Astrocyte (in vitro differentiated cells and primary cell): Measurements from ENCODE around the gene FYCO1. TPM values are rescaled to one million over a fixed set of nuclear protein-coding genes. Genes with fewer than 3 reads are reported as not detected.

Experiments used
- DNase-seq: peaks from one replicate; pipeline ENCODE4 v3.0.0-alpha.2; 2010; ENCODE audit warnings: low read depth
- FAIRE-seq: peaks from 2 replicates; lab custom pipeline; 2011; peaks lifted over from hg19 to GRCh38; lab: Jason Lieb, UNC
- H2AFZ ChIP-seq: 2 replicates; pipeline ENCODE4 v1.6.0; 2012; ENCODE audit warnings: low read depth, low read length, inconsistent platforms
- H3K27ac ChIP-seq: 2 replicates; pipeline ENCODE4 v1.5.1; 2011; ENCODE audit warnings: low read depth, low read length, inconsistent platforms
- H3K27me3 ChIP-seq: 2 replicates; pipeline ENCODE4 v1.6.0; 2011; ENCODE audit warnings: low read length, inconsistent platforms; ENCODE audit not compliant: insufficient read depth
- H3K36me3 ChIP-seq: 2 replicates; pipeline ENCODE4 v1.5.1; 2011; ENCODE audit warnings: low read length, inconsistent platforms; ENCODE audit not compliant: insufficient read depth
- H3K4me1 ChIP-seq: 2 replicates; pipeline ENCODE4 v1.5.1; 2011; ENCODE audit warnings: low read length, inconsistent platforms; ENCODE audit not compliant: insufficient read depth
- H3K4me2 ChIP-seq: 2 replicates; pipeline ENCODE4 v1.6.0; 2012; ENCODE audit warnings: low read length, inconsistent platforms
- H3K4me3 ChIP-seq: 2 replicates; pipeline ENCODE4 v1.5.1; 2011; ENCODE audit warnings: low read depth, mild to moderate bottlenecking, low read length, inconsistent platforms; ENCODE audit not compliant: insufficient read depth
- H3K79me2 ChIP-seq: 2 replicates; pipeline ENCODE4 v1.6.0; 2012; ENCODE audit warnings: mild to moderate bottlenecking, low read length, inconsistent platforms; ENCODE audit not compliant: insufficient read depth
- H3K9ac ChIP-seq: 2 replicates; pipeline ENCODE4 v1.6.0; 2012; ENCODE audit warnings: mild to moderate bottlenecking, low read length, inconsistent platforms
- H3K9me3 ChIP-seq: 2 replicates; pipeline ENCODE4 v1.5.1; 2012; ENCODE audit warnings: low read depth, mild to moderate bottlenecking, low read length, inconsistent platforms; ENCODE audit not compliant: insufficient read depth
- H4K20me1 ChIP-seq: 2 replicates; pipeline ENCODE4 v1.6.0; 2012; ENCODE audit warnings: low read length, inconsistent platforms; ENCODE audit not compliant: insufficient read depth
- H3K27ac Mint-ChIP-seq: one replicate; pipeline ENCODE4 v1.8.0; 2021; ENCODE audit warnings: mild to moderate bottlenecking, mixed read lengths; ENCODE audit not compliant: unreplicated experiment
- H3K27me3 Mint-ChIP-seq: one replicate; pipeline ENCODE4 v1.8.0; 2021; ENCODE audit warnings: low read depth, mixed read lengths; ENCODE audit not compliant: unreplicated experiment
- H3K36me3 Mint-ChIP-seq: one replicate; pipeline ENCODE4 v1.8.0; 2021; ENCODE audit warnings: low read depth, mixed read lengths; ENCODE audit not compliant: unreplicated experiment
- H3K4me1 Mint-ChIP-seq: one replicate; pipeline ENCODE4 v1.8.0; 2021; ENCODE audit warnings: low read depth, mixed read lengths; ENCODE audit not compliant: unreplicated experiment
- H3K4me3 Mint-ChIP-seq: one replicate; pipeline ENCODE4 v1.8.0; 2021; ENCODE audit warnings: mild to moderate bottlenecking, moderate library complexity, mixed read lengths; ENCODE audit not compliant: unreplicated experiment
- H3K9me3 Mint-ChIP-seq: one replicate; pipeline ENCODE4 v1.8.0; 2021; ENCODE audit warnings: mild to moderate bottlenecking, mixed read lengths; ENCODE audit not compliant: unreplicated experiment
- EZH2 ChIP-seq: IDR thresholded peaks from 2 replicates; pipeline ENCODE4 v1.6.1; 2012; ENCODE audit warnings: mild to moderate bottlenecking, low read length, inconsistent platforms; ENCODE audit not compliant: insufficient read depth
- total RNA-seq: library from RNA; stranded (reverse); gene quantifications from 2 replicates; pipeline ENCODE4 v1.2.1, GENCODE V29; 2021
- TF ChIP-seq, protein P1 (sequence below): IDR thresholded peaks from 2 replicates; pipeline ENCODE4 v1.5.1; 2011; ENCODE audit warnings: low read depth, mild to moderate bottlenecking, inconsistent platforms, low read length, moderate library complexity; ENCODE audit not compliant: insufficient read depth

The FYCO1 gene
- total RNA-seq, 1 donor from 2014 or later: 19.7 TPM

DNA sequence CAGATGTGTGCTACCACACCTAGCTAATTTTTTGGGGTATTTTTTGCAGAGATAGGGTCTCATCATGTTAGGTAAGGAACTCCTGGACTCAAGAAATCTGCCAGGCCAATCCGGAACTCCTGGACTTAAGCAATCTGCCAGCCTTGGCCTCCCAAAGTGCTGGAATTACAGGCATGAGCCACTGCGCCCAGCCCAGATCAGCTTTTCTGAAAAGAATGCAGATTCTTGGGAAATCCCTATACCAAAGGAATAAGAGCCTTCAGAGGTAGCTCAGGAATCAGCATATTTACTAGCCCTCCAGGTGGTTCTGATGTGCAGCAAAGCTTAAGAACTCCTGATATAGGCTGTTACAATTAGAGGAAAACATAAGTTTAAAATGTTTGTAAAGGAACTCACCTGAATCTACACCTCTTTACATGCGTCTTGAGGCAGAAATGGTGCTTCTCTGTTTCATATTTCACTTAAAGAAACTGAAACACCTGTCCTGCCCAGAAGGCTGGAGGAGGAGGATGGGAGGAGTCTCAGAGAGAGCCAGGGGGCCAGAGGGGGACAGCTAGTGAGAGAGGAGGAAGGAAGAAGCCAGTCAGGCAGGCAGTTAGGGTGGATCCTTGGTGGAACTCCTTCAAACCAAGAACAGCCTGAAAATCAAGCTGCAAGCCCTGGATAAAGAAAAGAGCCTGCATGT lies 31.5 kb upstream of the FYCO1 start, which contains the start of gene XCR1:
Gene XCR1 (minus strand): TSS at position 463 of the 685 bp plus-strand sequence. CDS start 5,536 bp downstream, outside the sequence.
- Histone ChIP-seq H3K4me2 (no peak within 1 kb of the TSS), H3K36me3 (no peaks in the 10 kb centered on the region), H2AFZ (no peak within 1 kb of the TSS), H3K4me3 (no peak within 1 kb of the TSS), H3K4me1 (no peaks in the 10 kb centered on the region), H3K9ac (no peak within 1 kb of the TSS), H3K79me2 (no peaks in the 10 kb centered on the region), H4K20me1 (no peaks in the 10 kb centered on the region), H3K9me3 (peaks cover 6% of the 10 kb centered on the region), H3K27ac (no peak within 1 kb of the TSS), H3K27me3 (no peaks in the 10 kb centered on the region)
- no peak for FAIRE-seq
- DNase-seq: no peak
- no peaks in the 10 kb centered on the region for H3K4me1 Mint-ChIP-seq
- peaks cover 6% of the 10 kb centered on the region for H3K9me3 Mint-ChIP-seq
- peaks cover 2% of the 10 kb centered on the region for H3K36me3 Mint-ChIP-seq
- H3K27ac Mint-ChIP-seq: no peak within 1 kb of the TSS
- H3K4me3 Mint-ChIP-seq: no peak within 1 kb of the TSS
- peaks cover 6% of the 10 kb centered on the region for H3K27me3 Mint-ChIP-seq
- TF ChIP-seq, protein P1, sequence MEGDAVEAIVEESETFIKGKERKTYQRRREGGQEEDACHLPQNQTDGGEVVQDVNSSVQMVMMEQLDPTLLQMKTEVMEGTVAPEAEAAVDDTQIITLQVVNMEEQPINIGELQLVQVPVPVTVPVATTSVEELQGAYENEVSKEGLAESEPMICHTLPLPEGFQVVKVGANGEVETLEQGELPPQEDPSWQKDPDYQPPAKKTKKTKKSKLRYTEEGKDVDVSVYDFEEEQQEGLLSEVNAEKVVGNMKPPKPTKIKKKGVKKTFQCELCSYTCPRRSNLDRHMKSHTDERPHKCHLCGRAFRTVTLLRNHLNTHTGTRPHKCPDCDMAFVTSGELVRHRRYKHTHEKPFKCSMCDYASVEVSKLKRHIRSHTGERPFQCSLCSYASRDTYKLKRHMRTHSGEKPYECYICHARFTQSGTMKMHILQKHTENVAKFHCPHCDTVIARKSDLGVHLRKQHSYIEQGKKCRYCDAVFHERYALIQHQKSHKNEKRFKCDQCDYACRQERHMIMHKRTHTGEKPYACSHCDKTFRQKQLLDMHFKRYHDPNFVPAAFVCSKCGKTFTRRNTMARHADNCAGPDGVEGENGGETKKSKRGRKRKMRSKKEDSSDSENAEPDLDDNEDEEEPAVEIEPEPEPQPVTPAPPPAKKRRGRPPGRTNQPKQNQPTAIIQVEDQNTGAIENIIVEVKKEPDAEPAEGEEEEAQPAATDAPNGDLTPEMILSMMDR: no peak
- no peak for TF ChIP-seq EZH2

GRCh38 chr3:46025139-46025538 lies 29.5 kb upstream of the FYCO1 start:
- H4K20me1 ChIP-seq: no peaks in the 10 kb centered on the region
- H3K4me3 ChIP-seq: no peak overlapping the region
- H3K79me2 ChIP-seq: no peaks in the 10 kb centered on the region
- no peak overlapping the region for H3K4me2 ChIP-seq
- Mint-ChIP-seq H3K9me3 (peaks cover 12% of the 10 kb centered on the region), H3K4me3 (no peak overlapping the region), H3K27ac (no peak overlapping the region), H3K27me3 (peaks cover 16% of the 10 kb centered on the region), H3K4me1 (no peaks in the 10 kb centered on the region), H3K36me3 (peaks cover 2% of the 10 kb centered on the region)
- no peaks in the 10 kb centered on the region for H3K27me3 ChIP-seq
- H3K27ac ChIP-seq: no peak overlapping the region
- no peak overlapping the region for H3K9ac ChIP-seq
- FAIRE-seq (no peak), DNase-seq (no peak)
- no peak for TF ChIP-seq EZH2
- TF ChIP-seq, protein P1: no peak
- no peaks in the 10 kb centered on the region for H3K4me1 ChIP-seq
- no peaks in the 10 kb centered on the region for H3K36me3 ChIP-seq
- H2AFZ ChIP-seq: no peak overlapping the region
- H3K9me3 ChIP-seq: no peaks in the 10 kb centered on the region

GRCh38 chr3:46024131-46024530 lies 28.5 kb upstream of the FYCO1 start:
- no peak for FAIRE-seq
- H3K27me3 Mint-ChIP-seq: peaks cover 16% of the 10 kb centered on the region

More at GRCh38 chr3:46024131-46024530, 28.5 kb upstream of the FYCO1 start:
- Mint-ChIP-seq H3K4me1 (peaks cover 3% of the 10 kb centered on the region), H3K4me3 (no peak overlapping the region), H3K27ac (no peak overlapping the region), H3K9me3 (peaks cover 12% of the 10 kb centered on the region), H3K36me3 (peaks cover 2% of the 10 kb centered on the region)
- Histone ChIP-seq H3K9ac (no peak overlapping the region), H3K4me1 (no peaks in the 10 kb centered on the region), H2AFZ (no peak overlapping the region), H3K4me3 (no peak overlapping the region), H3K27me3 (no peaks in the 10 kb centered on the region), H3K27ac (no peak overlapping the region), H4K20me1 (no peaks in the 10 kb centered on the region), H3K36me3 (no peaks in the 10 kb centered on the region), H3K9me3 (no peaks in the 10 kb centered on the region), H3K4me2 (no peak overlapping the region), H3K79me2 (no peaks in the 10 kb centered on the region)
- TF ChIP-seq EZH2: no peak
- TF ChIP-seq, protein P1: no peak
- DNase-seq: no peak
